K562 (cell line): ENCODE measurements around the gene TUBA1B. TPM values are rescaled to one million over a fixed set of nuclear protein-coding genes. Genes with fewer than 3 reads are reported as not detected.

Experiments used
- ATF1 ChIP-seq, 2 experiments: fragments of 450-650 bp in 1 of 2; IDR thresholded peaks; 2 replicates each; pipeline ENCODE4 v1.6.1; 2016; ENCODE audit warnings: missing compliant biosample characterization in 1 of 2, missing genetic modification characterization in 1 of 2
- MTA3 ChIP-seq: fragments of 450-650 bp; formaldehyde crosslinking; IDR thresholded peaks from 2 replicates; pipeline ENCODE4 v1.6.1; 2017; ENCODE audit warnings: mild to moderate bottlenecking, borderline replicate concordance
- MXI1 ChIP-seq: IDR thresholded peaks from 2 replicates; pipeline ENCODE4 v1.6.1; 2011; ENCODE audit warnings: low read depth, mild to moderate bottlenecking, improper control_type of control experiment, low read length
- NCOA4 ChIP-seq: fragments of 450-650 bp; IDR thresholded peaks from 2 replicates; pipeline ENCODE4 v1.6.1; 2018; ENCODE audit warnings: mild to moderate bottlenecking; ENCODE audit not compliant: partially characterized antibody
- POLR2G ChIP-seq: fragments of 200-400 bp; formaldehyde crosslinking; IDR thresholded peaks from 2 replicates; pipeline ENCODE4 v1.6.1; 2017; ENCODE audit warnings: low read depth, mild to moderate bottlenecking, antibody characterized with exemption, low read length, moderate library complexity
- RAD21 ChIP-seq, 2 experiments: fragments of 250-450 bp in 1 of 2; fragments of 450-650 bp in 1 of 2; sonication (Bioruptor Pico) in 1 of 2; formaldehyde crosslinking in 1 of 2; IDR thresholded peaks in 1 of 2; conservative IDR thresholded peaks in 1 of 2; 2 replicates each; pipeline versions ENCODE4 v1.4.0 to v1.8.0; 2020 to 2022; ENCODE audit warnings: mild to moderate bottlenecking in 2 of 2, moderate library complexity in 1 of 2
- RBFOX2 ChIP-seq: fragments of 200-400 bp; formaldehyde crosslinking; IDR thresholded peaks from 2 replicates; pipeline ENCODE4 v1.6.1; 2017; ENCODE audit warnings: low read depth, mild to moderate bottlenecking, low read length, moderate library complexity
- SREBF1 ChIP-seq: fragments of 150-350 bp; IDR thresholded peaks from 2 replicates; pipeline ENCODE4 v1.6.1; 2014; ENCODE audit warnings: antibody characterized with exemption, low read depth, low read length, borderline replicate concordance
- STAT5B ChIP-seq: fragments of 250-450 bp; sonication (Bioruptor Pico); IDR thresholded peaks from 2 replicates; pipeline ENCODE4 v1.8.0; 2021; ENCODE audit warnings: mild to moderate bottlenecking, inconsistent platforms
- TBL1XR1 ChIP-seq, 2 experiments: IDR thresholded peaks; 2 replicates each; pipeline ENCODE4 v1.6.1; 2012; ENCODE audit warnings: improper control_type of control experiment in 2 of 2, low read length in 2 of 2, mild to moderate bottlenecking in 1 of 2
- ZNF12 ChIP-seq: sonication (generic); formaldehyde crosslinking; IDR thresholded peaks from 2 replicates; pipeline ENCODE4 v1.4.0; 2020; ENCODE audit warnings: mild to moderate bottlenecking, missing genetic modification reagents
- polyA plus RNA-seq, 8 experiments: library from polyadenylated mRNA; depleted of rRNA in 4 of 8; stranded (reverse) in 5 of 8; unstranded in 3 of 8; fragments of >200 nt; fragmentation: Nextera tagmentation in 2 of 8; fragmentation: Illumina TruSeq in 1 of 8; extraction: Ambion mirVana in 2 of 8; extraction: Trizol in 1 of 8; gene quantifications; 2 replicates each; pipeline versions ENCODE4 v1.2.1 to v1.2.3, GENCODE V29; 2011 to 2014; ENCODE audit warnings: inconsistent platforms in 1 of 8, missing spikeins in 1 of 8
- total RNA-seq, 7 experiments: library from RNA; depleted of rRNA in 6 of 7; stranded (reverse); fragments of >200 nt in 6 of 7; fragmentation: Illumina TruSeq in 2 of 7; extraction: Trizol in 2 of 7; gene quantifications; 2 replicates each; pipeline versions ENCODE4 v1.2.1 to v1.2.3, GENCODE V29; 2011 to 2021; ENCODE audit warnings: low replicate concordance in 1 of 7
- TF ChIP-seq, protein P1 (sequence below), 3 experiments: fragments of 200-800 bp in 1 of 3; sonication (Bioruptor generic) in 1 of 3; sonication (generic) in 1 of 3; formaldehyde crosslinking in 1 of 3; IDR thresholded peaks; 2 replicates each; pipeline versions ENCODE4 v1.6.1 to v1.8.0; 2016 to 2022; ENCODE audit warnings: mild to moderate bottlenecking in 2 of 3, missing compliant biosample characterization in 2 of 3, missing genetic modification characterization in 2 of 3, missing genetic modification reagents in 1 of 3
- TF ChIP-seq, protein P2 (sequence below): fragments of 200-600 bp; sonication (generic); IDR thresholded peaks from one replicate; pipeline ENCODE4 v1.6.1; 2012; ENCODE audit warnings: mild to moderate bottlenecking, low read depth, low read length, inconsistent platforms

The TUBA1B gene
- total and polyA plus RNA-seq, 9 of the 15 experiments (the other 6 are each of a cell fraction or from before 2014, with no cell fraction given): 2,189 to 4,624 (median 2,628) TPM

DNA sequence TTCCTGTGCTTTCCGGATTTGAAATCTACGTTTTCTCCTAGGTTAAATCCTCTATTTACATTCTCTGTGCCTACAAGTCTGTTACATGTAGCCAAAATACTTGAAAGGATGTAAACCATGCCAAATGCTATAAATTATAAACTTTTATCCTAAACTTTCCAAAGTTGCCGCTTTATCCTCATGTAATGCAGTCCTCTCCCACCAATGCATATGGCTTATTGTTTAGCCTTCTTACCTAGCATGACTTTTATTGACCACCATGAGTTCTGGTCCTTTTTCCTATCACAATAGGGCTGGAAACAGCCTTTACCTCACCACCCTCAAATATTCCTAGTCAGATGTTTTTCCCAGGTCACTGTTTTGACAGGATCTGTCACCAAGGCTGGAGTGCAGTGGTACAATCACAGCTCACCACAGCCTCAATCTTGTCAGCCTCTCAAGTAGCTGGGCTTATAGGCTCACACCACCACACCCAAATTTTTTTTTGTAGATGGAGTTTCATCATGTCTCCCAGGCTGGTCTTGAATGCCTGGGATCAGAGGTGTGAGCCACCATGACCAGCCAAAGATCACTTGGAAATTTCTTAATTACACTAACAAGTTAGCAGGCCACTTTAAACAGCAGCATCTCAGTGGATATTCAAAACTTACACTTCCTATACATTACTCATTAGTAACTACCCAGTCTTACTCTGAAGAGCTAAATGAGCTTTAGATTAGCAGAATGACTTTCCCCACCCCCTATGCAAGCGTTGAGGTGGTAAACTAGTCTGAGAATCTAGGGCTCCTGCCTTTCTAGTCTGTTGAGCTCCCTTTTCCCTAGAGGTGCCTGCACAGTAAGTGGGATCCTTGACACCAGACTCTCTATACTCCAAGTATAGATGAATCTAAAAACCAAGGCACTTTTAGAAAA lies 4.1 kb downstream of the TUBA1B start (continued):
- TF ChIP-seq RBFOX2: peak; percentile 47; the same call in 1 of the 2 replicates
- no peak for TF ChIP-seq NCOA4
- no peak for TF ChIP-seq POLR2G
- TF ChIP-seq TBL1XR1 (IDR thresholded peaks at IDR 0.05; ENCODE audit: low read length in 2 of 2): peak in 1 of 2 experiments; percentile 33; a peak in 2 of 4 replicates
- TF ChIP-seq MXI1: no peak
- TF ChIP-seq, protein P1, sequence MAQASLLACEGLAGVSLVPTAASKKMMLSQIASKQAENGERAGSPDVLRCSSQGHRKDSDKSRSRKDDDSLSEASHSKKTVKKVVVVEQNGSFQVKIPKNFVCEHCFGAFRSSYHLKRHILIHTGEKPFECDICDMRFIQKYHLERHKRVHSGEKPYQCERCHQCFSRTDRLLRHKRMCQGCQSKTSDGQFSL (CRISPR knock-in tag; IDR thresholded peaks at IDR 0.05): no peak
- TF ChIP-seq, protein P1 (tag; IDR thresholded peaks at IDR 0.05): no peak
- no peak for TF ChIP-seq STAT5B
- TF ChIP-seq ATF1 (CRISPR knock-in tag; IDR thresholded peaks at IDR 0.05): no peak
- TF ChIP-seq ATF1 (tag; IDR thresholded peaks at IDR 0.05): no peak
- TF ChIP-seq ZNF12 (CRISPR knock-in tag): no peak
- TF ChIP-seq SREBF1: no peak
- TF ChIP-seq, protein P2, sequence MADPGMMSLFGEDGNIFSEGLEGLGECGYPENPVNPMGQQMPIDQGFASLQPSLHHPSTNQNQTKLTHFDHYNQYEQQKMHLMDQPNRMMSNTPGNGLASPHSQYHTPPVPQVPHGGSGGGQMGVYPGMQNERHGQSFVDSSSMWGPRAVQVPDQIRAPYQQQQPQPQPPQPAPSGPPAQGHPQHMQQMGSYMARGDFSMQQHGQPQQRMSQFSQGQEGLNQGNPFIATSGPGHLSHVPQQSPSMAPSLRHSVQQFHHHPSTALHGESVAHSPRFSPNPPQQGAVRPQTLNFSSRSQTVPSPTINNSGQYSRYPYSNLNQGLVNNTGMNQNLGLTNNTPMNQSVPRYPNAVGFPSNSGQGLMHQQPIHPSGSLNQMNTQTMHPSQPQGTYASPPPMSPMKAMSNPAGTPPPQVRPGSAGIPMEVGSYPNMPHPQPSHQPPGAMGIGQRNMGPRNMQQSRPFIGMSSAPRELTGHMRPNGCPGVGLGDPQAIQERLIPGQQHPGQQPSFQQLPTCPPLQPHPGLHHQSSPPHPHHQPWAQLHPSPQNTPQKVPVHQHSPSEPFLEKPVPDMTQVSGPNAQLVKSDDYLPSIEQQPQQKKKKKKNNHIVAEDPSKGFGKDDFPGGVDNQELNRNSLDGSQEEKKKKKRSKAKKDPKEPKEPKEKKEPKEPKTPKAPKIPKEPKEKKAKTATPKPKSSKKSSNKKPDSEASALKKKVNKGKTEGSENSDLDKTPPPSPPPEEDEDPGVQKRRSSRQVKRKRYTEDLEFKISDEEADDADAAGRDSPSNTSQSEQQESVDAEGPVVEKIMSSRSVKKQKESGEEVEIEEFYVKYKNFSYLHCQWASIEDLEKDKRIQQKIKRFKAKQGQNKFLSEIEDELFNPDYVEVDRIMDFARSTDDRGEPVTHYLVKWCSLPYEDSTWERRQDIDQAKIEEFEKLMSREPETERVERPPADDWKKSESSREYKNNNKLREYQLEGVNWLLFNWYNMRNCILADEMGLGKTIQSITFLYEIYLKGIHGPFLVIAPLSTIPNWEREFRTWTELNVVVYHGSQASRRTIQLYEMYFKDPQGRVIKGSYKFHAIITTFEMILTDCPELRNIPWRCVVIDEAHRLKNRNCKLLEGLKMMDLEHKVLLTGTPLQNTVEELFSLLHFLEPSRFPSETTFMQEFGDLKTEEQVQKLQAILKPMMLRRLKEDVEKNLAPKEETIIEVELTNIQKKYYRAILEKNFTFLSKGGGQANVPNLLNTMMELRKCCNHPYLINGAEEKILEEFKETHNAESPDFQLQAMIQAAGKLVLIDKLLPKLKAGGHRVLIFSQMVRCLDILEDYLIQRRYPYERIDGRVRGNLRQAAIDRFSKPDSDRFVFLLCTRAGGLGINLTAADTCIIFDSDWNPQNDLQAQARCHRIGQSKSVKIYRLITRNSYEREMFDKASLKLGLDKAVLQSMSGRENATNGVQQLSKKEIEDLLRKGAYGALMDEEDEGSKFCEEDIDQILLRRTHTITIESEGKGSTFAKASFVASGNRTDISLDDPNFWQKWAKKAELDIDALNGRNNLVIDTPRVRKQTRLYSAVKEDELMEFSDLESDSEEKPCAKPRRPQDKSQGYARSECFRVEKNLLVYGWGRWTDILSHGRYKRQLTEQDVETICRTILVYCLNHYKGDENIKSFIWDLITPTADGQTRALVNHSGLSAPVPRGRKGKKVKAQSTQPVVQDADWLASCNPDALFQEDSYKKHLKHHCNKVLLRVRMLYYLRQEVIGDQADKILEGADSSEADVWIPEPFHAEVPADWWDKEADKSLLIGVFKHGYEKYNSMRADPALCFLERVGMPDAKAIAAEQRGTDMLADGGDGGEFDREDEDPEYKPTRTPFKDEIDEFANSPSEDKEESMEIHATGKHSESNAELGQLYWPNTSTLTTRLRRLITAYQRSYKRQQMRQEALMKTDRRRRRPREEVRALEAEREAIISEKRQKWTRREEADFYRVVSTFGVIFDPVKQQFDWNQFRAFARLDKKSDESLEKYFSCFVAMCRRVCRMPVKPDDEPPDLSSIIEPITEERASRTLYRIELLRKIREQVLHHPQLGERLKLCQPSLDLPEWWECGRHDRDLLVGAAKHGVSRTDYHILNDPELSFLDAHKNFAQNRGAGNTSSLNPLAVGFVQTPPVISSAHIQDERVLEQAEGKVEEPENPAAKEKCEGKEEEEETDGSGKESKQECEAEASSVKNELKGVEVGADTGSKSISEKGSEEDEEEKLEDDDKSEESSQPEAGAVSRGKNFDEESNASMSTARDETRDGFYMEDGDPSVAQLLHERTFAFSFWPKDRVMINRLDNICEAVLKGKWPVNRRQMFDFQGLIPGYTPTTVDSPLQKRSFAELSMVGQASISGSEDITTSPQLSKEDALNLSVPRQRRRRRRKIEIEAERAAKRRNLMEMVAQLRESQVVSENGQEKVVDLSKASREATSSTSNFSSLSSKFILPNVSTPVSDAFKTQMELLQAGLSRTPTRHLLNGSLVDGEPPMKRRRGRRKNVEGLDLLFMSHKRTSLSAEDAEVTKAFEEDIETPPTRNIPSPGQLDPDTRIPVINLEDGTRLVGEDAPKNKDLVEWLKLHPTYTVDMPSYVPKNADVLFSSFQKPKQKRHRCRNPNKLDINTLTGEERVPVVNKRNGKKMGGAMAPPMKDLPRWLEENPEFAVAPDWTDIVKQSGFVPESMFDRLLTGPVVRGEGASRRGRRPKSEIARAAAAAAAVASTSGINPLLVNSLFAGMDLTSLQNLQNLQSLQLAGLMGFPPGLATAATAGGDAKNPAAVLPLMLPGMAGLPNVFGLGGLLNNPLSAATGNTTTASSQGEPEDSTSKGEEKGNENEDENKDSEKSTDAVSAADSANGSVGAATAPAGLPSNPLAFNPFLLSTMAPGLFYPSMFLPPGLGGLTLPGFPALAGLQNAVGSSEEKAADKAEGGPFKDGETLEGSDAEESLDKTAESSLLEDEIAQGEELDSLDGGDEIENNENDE: no peak
- 0 out of 2 replicates have a peak, but pooled peaks have one; percentile 26 for TF ChIP-seq MTA3
- no peak; a peak in 1 of 4 replicates for TF ChIP-seq RAD21 (CRISPR knock-in tag; conservative IDR thresholded peaks at IDR 0.05 in 1 of 2, IDR thresholded peaks at IDR 0.05 in 1 of 2)
